Measurements from ENCODE around the gene MGAT2. TPM values are rescaled to one million over a fixed set of nuclear protein-coding genes. Genes with fewer than 3 reads are reported as not detected.

The MGAT2 gene
- total and polyA plus RNA-seq, 9 of the 15 experiments (the other 6 are each of a cell fraction or from before 2014, with no cell fraction given), result 0.03 to 33.3 (median 24.6) TPM; not detected in 1

GRCh38 chr14:49585803-49586672 lies 34.6 kb upstream of the MGAT2 start, which contains the start of gene RPS29 (continued):
- TF ChIP-seq SIRT6 (IDR thresholded peaks at IDR 0.05; ENCODE audit: low read depth, low read length) (no peak), NFXL1 (CRISPR knock-in tag; IDR thresholded peaks at IDR 0.05) (no peak), SP2 (IDR thresholded peaks at IDR 0.05; ENCODE audit: extremely low read depth, low read depth, low read length, poor library complexity, severe bottlenecking) (no peak), PBX2 (CRISPR knock-in tag; IDR thresholded peaks at IDR 0.05; ENCODE audit: low read depth) (no peak), PBX2 (tag; conservative IDR thresholded peaks at IDR 0.05; ENCODE audit: low read depth) (no peak), ARID3A (IDR thresholded peaks at IDR 0.05; ENCODE audit: borderline replicate concordance, low read depth, low read length) (no peak), PREB (CRISPR knock-in tag; IDR thresholded peaks at IDR 0.05) (no peak), ZNF830 (CRISPR knock-in tag; IDR thresholded peaks at IDR 0.05) (no peak), KAT8 (IDR thresholded peaks at IDR 0.05; ENCODE audit: low read depth) (no peak), CXXC5 (CRISPR knock-in tag; IDR thresholded peaks at IDR 0.05) (peak; percentile 72)

All from K562 (cell line).